ENCODE data around the gene CTNNA3. TPM values are rescaled to one million over a fixed set of nuclear protein-coding genes. Genes with fewer than 3 reads are reported as not detected.

CTNNA3 gene
- total RNA-seq, 2 donors from 2014 or later: 0.37 to 1.1 TPM

DNA sequence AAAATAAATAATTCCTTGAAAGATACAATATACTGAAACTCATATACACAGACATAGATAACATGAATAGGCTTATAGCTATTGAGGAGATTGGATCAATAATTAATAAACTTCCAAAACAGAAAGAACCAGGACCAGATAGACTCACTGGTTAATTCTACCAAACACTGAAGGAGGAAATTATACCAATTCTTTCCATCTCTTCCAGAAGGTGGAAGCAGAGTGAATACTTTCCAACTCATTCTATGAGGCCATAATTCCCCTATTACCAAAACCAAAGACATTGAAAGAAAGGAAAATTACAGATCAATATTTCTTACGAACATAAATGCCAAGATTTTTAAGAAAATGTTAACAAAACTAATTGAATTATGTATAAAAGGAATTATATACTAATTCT is 1394.9 kb downstream of the CTNNA3 start:
- no peaks in the 10 kb centered on the region for H3K36me3 ChIP-seq
- H3K4me1 ChIP-seq: no peaks in the 10 kb centered on the region
- H3K27me3 ChIP-seq: no peaks in the 10 kb centered on the region
- TF ChIP-seq, protein P1, sequence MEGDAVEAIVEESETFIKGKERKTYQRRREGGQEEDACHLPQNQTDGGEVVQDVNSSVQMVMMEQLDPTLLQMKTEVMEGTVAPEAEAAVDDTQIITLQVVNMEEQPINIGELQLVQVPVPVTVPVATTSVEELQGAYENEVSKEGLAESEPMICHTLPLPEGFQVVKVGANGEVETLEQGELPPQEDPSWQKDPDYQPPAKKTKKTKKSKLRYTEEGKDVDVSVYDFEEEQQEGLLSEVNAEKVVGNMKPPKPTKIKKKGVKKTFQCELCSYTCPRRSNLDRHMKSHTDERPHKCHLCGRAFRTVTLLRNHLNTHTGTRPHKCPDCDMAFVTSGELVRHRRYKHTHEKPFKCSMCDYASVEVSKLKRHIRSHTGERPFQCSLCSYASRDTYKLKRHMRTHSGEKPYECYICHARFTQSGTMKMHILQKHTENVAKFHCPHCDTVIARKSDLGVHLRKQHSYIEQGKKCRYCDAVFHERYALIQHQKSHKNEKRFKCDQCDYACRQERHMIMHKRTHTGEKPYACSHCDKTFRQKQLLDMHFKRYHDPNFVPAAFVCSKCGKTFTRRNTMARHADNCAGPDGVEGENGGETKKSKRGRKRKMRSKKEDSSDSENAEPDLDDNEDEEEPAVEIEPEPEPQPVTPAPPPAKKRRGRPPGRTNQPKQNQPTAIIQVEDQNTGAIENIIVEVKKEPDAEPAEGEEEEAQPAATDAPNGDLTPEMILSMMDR (IDR thresholded peaks at IDR 0.05): no peak
- no peak for DNase-seq
- H3K4me3 ChIP-seq: no peak overlapping the region
- H3K9me3 ChIP-seq: no peaks in the 10 kb centered on the region
- intact Hi-C loops (cut with DNase I): no loop called here
- H3K27ac ChIP-seq: no peak overlapping the region
- H3K9ac ChIP-seq (ENCODE audit: low read depth in 2 of 2, low read length in 2 of 2): no peak overlapping the region

DNA sequence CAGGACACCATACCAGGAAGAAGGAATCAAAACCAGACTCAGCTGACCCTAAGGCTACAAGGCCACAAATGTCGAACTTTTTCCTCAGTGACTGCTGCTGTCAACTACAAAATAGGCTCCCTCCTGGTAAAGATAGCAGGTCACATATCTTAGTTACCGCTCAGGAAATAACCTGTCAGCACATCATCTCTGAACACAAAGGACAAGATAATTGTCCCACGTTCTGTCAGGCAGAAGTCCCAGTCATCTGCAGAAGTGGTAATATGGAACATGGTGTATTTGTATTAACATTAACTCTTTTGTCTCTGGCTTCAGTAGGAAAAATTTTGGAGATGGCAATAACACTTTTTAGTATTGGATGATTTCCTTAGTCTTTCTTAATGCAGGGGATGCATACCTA is 1400.4 kb downstream of the CTNNA3 start:
- Histone ChIP-seq H3K4me1 (no peaks in the 10 kb centered on the region), H3K9me3 (no peaks in the 10 kb centered on the region), H3K36me3 (no peaks in the 10 kb centered on the region), H3K9ac (ENCODE audit: low read depth in 2 of 2, low read length in 2 of 2) (no peak overlapping the region), H3K4me3 (no peak overlapping the region), H3K27ac (no peak overlapping the region), H3K27me3 (no peaks in the 10 kb centered on the region)
- intact Hi-C loops (cut with DNase I): no loop called here
- TF ChIP-seq, protein P1 (IDR thresholded peaks at IDR 0.05): no peak
- DNase-seq: no peak

DNA sequence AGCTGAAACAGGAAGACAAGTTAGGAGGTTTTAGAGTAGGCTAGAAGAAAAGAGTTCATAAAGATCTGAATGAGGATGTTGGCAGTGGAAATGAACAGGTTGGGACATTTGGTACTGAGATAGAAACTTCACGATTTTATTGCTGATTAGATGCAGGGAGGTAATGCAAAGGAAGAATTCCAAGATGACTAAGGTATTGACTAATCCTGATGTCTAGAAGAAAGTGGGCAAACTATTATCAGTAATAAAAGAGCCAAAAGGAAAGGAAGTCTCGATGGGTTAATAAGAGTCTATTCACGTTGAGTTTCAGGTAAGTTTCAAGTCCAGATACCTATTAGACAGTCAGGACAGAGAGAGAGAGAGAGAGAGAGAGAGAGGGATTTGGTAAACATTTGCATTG is 1401.5 kb downstream of the CTNNA3 start:
- intact Hi-C loops (cut with DNase I): no loop called here
- TF ChIP-seq, protein P1 (IDR thresholded peaks at IDR 0.05): no peak
- Histone ChIP-seq H3K27me3 (no peaks in the 10 kb centered on the region), H3K4me1 (no peaks in the 10 kb centered on the region), H3K9me3 (no peaks in the 10 kb centered on the region), H3K4me3 (no peak overlapping the region), H3K27ac (no peak overlapping the region), H3K36me3 (no peaks in the 10 kb centered on the region), H3K9ac (ENCODE audit: low read depth in 2 of 2, low read length in 2 of 2) (no peak overlapping the region)
- DNase-seq: no peak

DNA sequence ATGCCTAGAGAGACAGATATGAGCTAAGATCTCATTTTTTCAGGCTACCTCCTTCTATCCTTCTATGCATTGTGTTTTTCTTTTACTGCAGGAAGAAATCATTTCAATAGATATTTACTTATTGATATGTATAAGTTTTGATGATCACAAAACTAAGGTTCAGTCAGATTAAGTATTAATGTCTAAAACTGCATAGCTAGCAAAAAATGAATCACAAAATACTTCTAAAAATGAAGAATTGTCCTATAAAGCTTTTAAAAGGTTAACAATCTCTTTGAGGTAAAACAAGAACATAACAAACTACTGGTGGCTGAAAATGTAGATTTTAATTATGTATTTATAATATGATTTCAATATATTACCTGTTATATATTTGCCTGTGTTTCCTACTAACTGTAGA is 1403.1 kb downstream of the CTNNA3 start:
- no peak overlapping the region for H3K9ac ChIP-seq (ENCODE audit: low read depth in 2 of 2, low read length in 2 of 2)
- intact Hi-C loops (cut with DNase I): no loop called here
- no peak overlapping the region for H3K27ac ChIP-seq
- H3K27me3 ChIP-seq: no peaks in the 10 kb centered on the region
- H3K9me3 ChIP-seq: no peaks in the 10 kb centered on the region
- TF ChIP-seq, protein P1 (IDR thresholded peaks at IDR 0.05): no peak
- no peak overlapping the region for H3K4me3 ChIP-seq
- DNase-seq: no peak
- no peaks in the 10 kb centered on the region for H3K36me3 ChIP-seq
- no peaks in the 10 kb centered on the region for H3K4me1 ChIP-seq

DNA sequence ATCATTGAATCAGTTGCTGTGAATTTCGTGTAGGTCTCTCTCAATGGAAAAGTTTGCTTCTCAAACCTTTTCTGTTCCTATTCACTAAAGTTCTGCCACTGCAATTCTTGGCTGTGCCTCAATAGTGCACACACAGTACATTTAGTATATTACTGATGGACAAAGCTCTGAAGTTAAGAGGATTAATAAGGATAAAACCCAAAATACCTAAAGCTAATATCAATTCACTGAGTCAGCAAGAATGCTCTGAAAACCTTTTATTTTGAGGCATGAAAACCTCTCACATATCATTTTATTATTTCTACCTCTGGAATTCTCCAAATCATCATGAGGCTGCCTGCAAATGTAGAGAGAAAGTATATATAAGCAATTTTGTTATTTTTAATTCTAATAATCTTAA is 1403.5 kb downstream of the CTNNA3 start:
- DNase-seq: no peak
- H3K36me3 ChIP-seq: no peaks in the 10 kb centered on the region
- H3K9ac ChIP-seq (ENCODE audit: low read depth in 2 of 2, low read length in 2 of 2): no peak overlapping the region
- intact Hi-C loops (cut with DNase I): no loop called here
- TF ChIP-seq, protein P1 (IDR thresholded peaks at IDR 0.05): no peak
- H3K27me3 ChIP-seq: no peaks in the 10 kb centered on the region
- no peaks in the 10 kb centered on the region for H3K9me3 ChIP-seq
- no peaks in the 10 kb centered on the region for H3K4me1 ChIP-seq
- H3K27ac ChIP-seq: no peak overlapping the region
- no peak overlapping the region for H3K4me3 ChIP-seq

DNA sequence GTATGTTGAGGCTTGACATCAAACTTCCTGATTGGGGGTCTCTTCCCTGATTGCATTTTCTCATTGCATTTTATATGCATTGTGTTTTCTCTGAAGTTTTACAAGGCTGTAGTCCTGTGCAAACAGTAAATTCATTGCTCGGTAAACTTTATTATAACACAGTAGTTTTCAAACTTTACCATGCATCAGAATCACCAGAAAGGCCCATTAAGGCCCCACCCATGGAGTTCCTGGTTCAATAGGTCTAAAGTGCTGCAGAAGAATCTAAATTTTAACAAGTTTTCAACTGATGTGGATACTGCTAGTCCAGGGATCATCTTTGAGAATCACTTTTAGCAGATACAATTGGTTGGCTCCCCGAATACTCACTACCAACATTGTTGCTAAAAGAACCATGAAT is 1404.9 kb downstream of the CTNNA3 start:
- DNase-seq: peak; percentile 32
- no peaks in the 10 kb centered on the region for H3K36me3 ChIP-seq
- TF ChIP-seq, protein P1 (IDR thresholded peaks at IDR 0.05): no peak
- no peaks in the 10 kb centered on the region for H3K9me3 ChIP-seq
- intact Hi-C loops (cut with DNase I): no loop called here
- no peak overlapping the region for H3K4me3 ChIP-seq
- H3K9ac ChIP-seq (ENCODE audit: low read depth in 2 of 2, low read length in 2 of 2): no peak overlapping the region
- no peaks in the 10 kb centered on the region for H3K27me3 ChIP-seq
- no peaks in the 10 kb centered on the region for H3K4me1 ChIP-seq
- H3K27ac ChIP-seq: no peak overlapping the region

All from colonic mucosa (tissue), 4 donors.